ENCODE data around the gene PI3.
"Not testable (repeated sequence)": the region's sequence is repeated elsewhere in the genome, so short reads cannot be mapped to it uniquely, and the experiment has no call there.

Gene PI3

GRCh38 chr20:45174434-45175364 lies at the start of gene PI3:
TSS of gene PI3 (plus strand) at chr20:45174902. CDS start at chr20:45174923, 21 bp downstream.
- no peak for FAIRE-seq

GRCh38 chr20:45128099-45128498 lies 46.6 kb upstream of the PI3 start:
- FAIRE-seq = no peak

GRCh38 chr20:45136911-45137310 lies 37.8 kb upstream of the PI3 start:
- no peak for FAIRE-seq

DNA sequence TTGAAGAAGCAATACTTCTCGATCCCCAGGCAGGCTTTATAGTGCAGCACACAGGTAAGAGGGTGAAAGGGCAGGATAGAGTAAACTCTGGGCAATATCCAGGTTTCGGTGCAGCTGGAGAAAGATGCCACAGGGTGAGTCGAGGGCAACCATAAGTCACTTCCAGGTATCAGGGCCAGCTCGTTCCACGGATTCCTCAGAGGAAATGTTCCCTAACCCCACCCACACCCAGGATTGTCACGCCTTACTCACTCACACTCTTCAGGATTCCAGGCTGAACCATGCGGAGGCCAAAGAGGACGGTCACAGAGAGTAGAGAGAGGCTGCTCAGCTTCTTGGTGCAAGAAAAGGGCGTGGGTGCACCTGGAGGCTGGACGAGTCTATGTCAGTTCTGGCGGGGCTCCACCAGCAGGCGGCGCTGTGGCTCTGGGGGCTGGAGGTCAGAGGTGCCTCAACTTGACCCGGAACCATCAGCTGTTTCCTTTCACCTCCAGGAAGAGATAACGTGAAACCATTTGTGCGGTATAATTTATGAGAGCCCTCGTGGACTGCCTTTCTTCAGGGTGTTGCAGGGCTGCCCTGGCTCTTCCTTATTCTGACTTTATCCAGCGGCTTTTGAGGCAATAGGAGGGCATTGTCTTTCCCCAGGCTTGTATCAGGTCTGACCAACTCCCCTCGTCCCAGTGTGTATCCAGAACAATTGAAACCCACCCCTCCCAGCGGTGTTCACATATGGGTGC lies 36.0 kb upstream of the PI3 start:
- FAIRE-seq = no peak

- FAIRE-seq = not testable (repeated sequence)
Observed at GRCh38 chr20:45139733-45140375, 34.8 kb upstream of the PI3 start.

DNA sequence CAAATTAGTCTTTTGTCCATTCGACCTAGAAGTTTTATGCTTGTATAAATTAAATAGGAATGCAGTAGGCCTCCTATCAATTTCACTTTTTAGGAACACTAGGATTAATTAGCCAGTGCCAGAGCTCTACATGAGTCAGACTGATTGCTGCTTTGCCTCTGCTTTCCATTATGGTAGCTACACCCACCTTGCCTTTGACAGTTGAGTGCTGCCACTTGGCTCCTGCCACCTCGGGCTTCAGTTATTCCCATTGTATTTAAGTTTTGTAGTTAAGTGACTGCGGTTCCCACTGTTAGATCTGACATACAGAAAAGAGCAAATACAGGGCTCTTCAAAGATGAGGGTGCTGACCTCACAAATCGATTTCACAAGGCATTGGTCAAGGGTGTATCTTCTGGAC lies 33.9 kb upstream of the PI3 start:
- FAIRE-seq = no peak

DNA sequence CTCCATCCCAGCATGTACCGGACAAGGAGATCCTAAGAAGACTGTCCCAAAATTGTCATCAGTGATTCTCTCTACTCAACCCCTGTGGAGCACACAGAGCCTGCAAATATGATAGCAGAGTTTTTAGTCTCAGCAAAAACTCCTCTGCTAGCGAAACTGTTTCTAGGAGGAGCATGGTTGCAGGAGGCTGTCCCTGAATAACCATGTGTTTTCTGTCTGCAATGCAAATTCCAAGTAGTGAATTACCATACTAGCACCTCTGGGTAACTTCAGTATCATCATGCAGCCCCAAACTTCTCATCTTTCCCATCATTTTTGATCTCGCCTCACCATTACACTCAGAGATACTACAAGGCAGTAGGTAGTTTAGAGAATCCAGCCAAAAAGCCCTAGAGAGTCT lies 25.6 kb upstream of the PI3 start:
- no peak for FAIRE-seq

DNA sequence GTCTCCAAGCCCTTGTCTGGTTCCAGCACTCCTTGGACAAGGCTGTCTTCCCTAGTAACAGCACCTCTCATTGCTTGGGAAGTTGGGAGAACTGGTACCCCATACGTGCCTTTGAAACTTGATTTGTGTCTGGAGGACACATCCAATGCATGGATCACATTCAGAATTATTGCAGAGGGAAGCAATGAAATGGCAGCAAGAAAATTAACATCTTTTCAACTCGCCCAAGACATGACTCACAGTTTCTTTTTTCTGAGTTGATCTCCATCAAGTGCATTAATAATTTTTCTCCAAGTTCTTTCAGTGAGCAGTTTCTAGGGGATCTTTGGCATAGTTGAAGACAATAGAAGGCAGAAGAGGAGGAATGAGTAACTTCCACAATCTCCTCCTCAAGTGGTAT lies 22.3 kb upstream of the PI3 start:
- FAIRE-seq = no peak

DNA sequence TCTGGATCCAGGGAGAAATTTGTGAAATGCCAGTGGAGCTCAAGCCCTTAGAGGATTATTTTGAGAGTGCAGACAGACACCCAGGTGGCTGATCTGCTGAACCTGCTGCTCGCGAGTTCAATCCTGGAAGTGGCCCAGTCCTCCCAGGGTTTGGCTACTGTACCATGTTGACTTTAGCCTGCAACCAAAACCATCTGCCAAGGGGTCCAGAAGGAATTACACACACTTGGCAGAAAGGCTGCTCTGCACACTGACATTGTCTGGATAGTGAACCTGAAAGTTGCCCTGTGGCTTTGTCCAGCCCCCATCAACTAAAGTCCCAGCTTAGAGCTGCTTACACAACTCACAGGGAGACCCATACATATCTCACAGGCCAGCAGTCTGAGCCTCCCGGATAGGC lies 21.6 kb upstream of the PI3 start:
- no peak for FAIRE-seq

GRCh38 chr20:45153752-45154151 lies 20.9 kb upstream of the PI3 start:
- no peak for FAIRE-seq

DNA sequence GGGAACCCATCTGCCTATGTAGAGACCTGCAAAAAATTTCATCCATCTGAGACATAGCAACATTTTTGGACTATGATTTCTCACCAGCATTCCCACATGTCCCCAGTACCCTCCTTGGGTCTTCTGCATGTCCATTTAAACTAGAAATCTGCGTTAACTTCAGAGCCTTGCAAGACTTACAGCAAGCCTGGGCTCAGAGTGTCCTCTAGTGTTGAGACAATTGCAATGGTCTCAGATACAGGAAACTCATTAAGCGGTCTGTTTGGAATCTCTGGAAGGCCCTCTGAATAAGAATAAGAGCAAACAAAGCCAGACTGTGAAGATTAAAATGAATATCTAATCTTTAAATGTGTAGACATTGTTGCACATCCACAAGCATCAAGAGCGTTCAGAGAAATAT lies 20.5 kb upstream of the PI3 start:
- no peak for FAIRE-seq

- FAIRE-seq = not testable (repeated sequence)
Observed at GRCh38 chr20:45154794-45155193, 19.9 kb upstream of the PI3 start.

DNA sequence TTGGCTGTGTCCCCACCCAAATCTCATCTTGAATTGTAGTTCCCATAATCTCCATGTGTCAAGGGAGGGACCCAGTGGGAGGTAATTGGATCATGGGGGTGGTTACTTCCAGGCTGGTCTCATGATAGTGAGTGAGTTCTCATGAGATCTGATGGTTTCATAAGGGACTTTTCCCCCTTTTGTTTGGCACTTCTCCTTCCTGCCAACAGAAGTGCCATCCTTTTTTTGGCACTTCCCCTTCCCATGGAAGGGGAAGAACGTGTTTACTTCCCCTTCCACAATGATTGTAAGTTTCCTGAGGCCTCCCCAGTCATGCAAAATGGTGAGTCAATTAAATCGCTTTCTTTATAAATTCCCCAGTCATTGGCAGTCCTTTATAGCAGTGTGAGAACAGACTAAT lies 18.0 kb upstream of the PI3 start:
- no peak for FAIRE-seq

GRCh38 chr20:45157962-45158361 lies 16.7 kb upstream of the PI3 start:
- no peak for FAIRE-seq

GRCh38 chr20:45163083-45163803 lies 11.5 kb upstream of the PI3 start:
- FAIRE-seq = no peak

DNA sequence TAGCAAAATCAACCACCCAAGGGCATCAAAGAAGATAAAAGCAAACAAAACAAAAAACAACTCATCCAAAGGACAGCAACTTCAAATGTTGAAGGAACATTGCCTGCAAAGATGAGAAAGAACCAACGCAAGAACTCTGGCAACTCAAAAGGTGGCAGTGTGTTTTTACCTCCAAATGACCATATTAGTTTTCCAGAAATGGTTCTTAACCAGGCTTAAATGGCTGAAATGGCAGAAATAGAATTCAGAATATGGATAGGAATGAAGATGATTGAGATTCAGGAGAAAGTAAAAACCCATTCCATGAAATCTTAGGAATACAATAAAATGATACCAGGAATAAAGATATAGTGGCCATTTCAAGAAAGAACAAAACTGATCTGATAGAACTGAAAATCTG lies 9.8 kb upstream of the PI3 start:
- FAIRE-seq = no peak

DNA sequence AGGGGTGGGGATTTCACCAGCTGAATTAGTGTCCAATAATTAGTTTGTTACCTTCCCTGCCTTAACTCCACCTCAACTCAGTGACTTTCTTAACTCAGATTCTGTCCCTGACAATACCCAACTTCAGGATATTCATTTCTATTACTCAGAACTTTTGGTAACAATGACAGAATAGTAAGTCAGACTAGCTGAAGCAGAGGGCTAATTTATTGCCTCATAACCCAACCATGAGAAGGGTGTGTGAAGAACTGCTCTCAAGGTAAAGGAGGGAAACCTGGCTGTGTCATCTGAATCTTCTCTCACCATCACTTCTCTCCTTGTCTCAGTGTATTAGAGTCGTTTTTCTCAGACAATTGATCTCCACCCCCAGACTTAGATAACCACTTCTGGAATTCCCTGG lies 1.2 kb upstream of the PI3 start:
- FAIRE-seq = no peak

DNA sequence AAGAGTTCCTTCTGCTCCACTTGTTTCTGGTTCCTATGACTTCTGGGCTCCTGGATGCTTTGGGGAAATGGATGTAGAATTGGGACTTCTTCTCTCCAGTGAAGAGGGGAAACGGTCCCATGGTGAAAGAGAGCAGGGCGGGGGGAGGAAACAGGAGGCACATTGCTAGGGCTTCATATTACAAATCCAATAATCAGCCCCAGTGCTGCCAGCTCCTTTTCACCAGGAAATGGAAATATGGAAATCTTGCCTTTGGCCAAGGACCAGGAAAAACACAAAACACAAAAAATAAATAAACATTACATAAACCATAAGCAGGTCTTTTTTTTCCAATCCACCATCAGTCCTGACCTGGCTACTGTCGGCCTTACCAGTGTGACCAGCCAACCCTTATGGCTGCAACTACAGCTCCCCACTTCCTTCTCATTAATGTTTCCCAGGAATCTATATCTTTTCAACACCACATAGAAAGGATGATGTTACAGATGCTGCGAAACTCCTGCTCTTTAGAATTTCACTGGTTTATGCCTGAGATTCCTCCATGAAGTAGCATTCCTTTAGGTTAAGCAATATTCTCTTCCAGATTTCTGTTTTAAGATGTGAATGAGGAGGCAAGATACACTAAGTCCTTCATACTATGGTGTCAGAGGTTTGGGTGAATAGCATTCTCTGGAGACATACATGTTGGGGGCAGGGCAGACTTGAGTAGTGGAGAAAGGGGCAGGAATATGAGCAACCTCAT lies 2.0 kb downstream of the PI3 start:
- FAIRE-seq = no peak

DNA sequence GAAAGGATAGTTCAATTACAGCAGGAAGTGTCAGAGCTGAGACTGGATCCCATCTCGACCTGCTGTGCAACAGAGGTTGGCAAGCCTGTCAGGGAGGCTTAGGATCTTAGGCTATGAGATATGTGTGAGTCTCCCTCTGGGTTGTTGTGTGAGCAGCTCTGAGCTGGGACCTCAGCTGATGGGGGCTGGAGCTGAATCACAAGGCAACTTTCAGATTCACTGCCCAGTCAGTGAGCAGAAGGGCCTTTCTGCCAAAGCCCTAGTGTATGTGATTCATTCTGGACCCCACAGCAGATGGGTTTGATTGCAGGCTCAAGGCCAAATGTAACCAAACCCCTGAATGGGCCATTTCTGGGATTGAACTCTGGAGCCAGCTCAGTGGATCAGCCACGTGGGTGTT lies 4.5 kb downstream of the PI3 start:
- no peak for FAIRE-seq

GRCh38 chr20:45181639-45182038 lies 6.9 kb downstream of the PI3 start:
- no peak for FAIRE-seq

DNA sequence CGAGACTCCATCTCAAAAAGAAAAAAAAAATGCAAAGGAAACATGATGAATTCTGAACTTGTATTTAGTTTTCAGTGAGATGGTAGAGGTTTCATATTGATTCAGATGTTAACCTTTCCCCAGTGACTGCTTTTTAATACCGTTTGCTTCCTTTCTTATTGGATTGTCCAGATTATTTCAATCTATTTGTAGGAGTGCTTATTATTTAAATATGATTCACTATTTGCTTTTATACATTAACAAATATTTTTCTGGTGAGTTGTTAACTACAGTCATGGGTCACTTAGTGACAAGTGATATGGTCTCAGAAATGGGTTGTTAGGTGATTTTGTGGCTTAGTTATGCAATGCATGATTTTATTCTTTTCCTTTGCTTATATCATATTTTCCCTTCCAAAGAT lies 8.4 kb downstream of the PI3 start:
- FAIRE-seq = no peak

GRCh38 chr20:45187693-45188092 lies 13.0 kb downstream of the PI3 start:
- no peak for FAIRE-seq
